Cortex of kidney (tissue), 1 donor: ENCODE measurements around the gene CCSER1.

Experiments used
- DNase-seq: peaks from one replicate; lab custom pipeline; 2025; lab: John Stamatoyannopoulos, UW

CCSER1 gene

GRCh38 chr4:90570615-90571014 is 443.4 kb downstream of the CCSER1 start:
- no peak for DNase-seq

DNA sequence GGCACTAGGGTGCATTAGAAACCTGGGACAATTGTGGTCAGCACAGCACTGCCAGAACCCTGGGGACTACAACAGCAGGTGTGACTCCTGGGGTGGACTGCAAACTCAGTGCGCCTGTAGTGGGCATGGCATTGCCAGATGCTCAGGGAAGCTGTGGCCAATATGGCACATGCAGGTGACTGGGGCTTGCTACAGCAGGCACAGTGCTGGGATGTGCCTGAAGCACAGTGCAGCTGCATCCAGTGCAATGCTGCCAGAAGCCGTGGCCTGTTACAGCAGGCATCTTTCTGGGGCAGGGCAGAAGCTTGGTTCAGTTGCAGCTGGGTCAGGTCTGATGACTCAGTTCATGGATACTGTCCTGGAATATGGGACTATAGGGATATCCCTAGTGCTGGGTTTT is 445.8 kb downstream of the CCSER1 start:
- DNase-seq, result no peak

- DNase-seq, result no peak
These were observed 448.2 kb downstream of the CCSER1 start for GRCh38 chr4:90575371-90575770.

DNA sequence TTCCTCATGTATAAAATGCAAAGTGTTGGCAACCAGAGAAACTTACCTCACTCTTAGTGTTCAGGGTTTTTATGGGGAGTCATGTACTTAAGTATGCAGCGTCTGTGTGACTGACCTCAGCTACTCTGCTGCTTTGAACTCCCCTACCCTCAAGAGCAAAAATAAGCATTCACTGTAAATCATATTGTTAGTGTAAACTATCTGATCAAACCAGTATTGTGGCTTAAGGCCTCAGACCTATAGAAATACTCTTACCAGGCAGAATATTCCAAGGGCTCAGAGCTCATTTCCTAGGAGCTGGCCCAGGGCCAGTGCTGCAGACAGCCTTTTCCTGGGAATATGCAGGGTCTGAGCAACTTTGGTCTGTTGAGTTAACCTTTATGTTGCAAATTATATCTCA is 453.1 kb downstream of the CCSER1 start:
- DNase-seq, result no peak

DNA sequence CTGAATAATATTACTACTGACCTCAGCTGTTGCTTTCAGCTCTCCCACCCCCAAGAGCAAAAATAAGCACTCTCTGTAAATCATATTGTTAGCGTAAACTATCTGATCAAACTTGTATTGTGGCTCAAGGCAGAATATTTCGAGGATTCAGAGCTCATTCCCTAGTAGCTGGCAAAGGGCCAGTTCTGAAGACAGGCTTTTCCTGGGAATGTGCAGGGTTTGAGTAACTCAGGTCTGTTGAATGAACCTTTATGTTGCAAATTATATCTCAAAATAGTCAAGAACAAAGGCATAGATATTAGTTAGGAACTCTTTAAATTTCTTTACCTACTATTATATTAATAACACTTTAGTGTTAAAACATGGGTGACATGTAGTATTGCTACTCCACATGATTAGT is 454.9 kb downstream of the CCSER1 start:
- DNase-seq, result no peak

DNA sequence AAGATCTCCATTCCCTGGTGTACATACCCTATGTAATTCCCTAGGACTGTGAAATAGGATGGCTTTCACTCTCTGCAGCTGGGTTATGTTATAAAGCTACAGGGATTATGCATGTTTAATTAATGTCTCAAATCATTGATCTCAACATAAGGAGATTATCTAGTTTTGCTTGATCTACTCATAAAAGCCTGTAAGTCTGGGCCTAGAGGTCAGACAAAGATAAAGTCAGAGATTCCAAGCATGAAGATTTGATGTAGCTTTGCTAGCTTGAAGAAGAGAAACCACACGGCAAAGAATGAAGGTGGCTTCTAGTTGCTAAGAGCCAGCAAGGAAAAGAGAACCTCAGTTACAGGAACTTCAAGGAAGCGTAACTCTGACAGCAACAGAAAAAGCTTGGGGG is 456.9 kb downstream of the CCSER1 start:
- DNase-seq, result no peak

DNA sequence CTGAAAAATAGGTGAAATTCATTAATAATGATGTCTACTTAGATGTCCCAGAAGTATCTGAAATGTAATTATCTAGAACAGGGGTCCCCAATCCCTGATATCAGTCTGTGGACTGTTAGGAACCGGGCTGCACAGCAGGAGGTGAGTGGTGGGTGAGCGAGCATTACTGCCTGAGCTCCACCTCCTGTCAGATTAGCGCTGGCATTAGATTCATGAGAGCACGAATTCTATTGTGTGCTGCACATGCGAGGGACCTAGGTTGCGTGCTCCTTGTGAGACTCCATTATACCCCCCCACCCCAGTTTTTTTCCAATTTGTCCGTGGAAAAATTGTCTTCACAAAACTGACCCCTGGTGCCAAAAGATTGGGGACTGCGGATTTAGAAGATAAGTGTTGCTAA is 458.8 kb downstream of the CCSER1 start:
- DNase-seq, result no peak

GRCh38 chr4:90586799-90587198 is 459.6 kb downstream of the CCSER1 start:
- no peak for DNase-seq

- DNase-seq, result no peak
These were observed 470.7 kb downstream of the CCSER1 start for GRCh38 chr4:90597927-90598326.

GRCh38 chr4:90598741-90599140 is 471.5 kb downstream of the CCSER1 start:
- no peak for DNase-seq

DNA sequence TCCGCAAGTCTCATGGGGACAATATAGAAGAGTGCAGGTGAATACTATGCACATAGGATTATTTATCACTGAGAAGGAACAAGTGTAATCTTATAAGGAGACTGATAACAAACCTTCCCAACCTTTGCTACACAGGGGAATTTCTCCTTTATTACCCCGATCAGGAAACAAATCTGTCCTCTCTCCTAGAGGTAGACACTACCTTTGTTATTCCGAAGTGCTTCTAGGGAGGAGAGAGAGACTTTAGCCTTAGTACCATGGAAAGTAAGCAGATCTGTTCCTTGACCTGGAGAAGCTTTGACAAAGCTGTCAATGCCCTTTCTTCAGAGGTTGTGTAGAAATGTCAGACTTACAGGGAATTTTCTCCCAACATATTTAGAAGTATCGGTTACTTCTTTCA is 475.5 kb downstream of the CCSER1 start:
- no peak for DNase-seq

DNA sequence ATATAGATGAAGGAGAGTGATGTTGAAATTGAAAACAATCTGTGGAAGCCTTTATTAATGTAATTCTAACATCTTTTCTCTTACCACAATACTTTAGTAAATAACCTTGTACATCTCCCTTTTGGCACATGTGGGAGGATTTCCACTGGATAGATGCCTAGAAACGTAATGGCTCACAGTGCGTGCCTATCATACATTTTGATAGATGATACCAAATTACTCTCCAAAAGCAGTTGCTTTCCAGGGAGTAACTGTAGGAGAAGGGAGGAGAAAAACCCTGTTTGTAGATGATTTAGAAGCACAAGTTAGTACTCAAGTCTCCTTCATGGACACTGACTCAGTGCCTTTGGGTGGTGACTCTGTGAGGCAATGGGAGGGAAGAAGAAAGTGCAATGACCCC is 476.3 kb downstream of the CCSER1 start:
- DNase-seq, result no peak

- DNase-seq, result no peak
These were observed 479.6 kb downstream of the CCSER1 start for GRCh38 chr4:90606781-90607180.

DNA sequence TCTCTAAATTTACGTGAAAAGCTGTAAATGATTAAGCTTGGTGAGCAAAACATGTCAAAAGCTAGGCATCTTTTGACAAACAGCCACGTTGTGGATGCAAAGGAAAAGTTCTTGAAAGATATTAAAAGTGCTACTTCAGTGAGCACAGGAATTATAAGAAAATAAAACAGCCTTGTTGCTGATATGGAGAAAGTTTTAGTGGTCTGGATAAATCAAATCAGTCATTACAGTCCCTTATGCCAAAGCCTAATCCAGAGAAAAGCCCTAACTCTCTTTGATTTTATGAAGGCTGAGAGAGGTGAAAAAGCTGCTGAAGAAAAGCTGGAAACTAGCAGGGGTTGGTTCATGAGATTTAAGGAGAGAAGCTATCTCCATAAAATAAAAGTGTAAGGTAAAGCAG is 487.2 kb downstream of the CCSER1 start:
- DNase-seq, result no peak

GRCh38 chr4:90621080-90621479 is 493.9 kb downstream of the CCSER1 start:
- no peak for DNase-seq

GRCh38 chr4:90624781-90625180 is 497.6 kb downstream of the CCSER1 start:
- no peak for DNase-seq

- DNase-seq, result no peak
These were observed 514.8 kb downstream of the CCSER1 start for GRCh38 chr4:90641861-90642599.

- DNase-seq, result no peak
These were observed 516.0 kb downstream of the CCSER1 start for GRCh38 chr4:90643156-90643555.

DNA sequence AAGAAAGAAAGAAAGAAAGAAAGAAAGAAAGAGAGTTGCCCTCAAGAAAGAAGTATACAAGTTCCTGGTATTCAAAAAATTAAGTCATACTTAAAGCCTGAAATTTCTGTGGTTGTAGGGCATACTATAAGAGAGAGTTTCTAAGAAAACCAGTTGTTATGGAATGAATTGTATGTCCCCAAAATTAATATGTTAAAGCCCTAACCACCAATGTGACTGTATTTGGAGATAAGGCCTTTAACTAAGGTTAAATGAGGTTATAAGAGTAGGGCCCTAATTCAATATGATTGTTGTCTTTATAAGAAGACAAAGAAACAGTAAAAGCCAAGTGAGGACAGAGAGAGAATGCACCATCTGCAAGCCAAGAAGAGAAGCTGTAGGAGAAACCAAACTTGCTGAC is 521.1 kb downstream of the CCSER1 start:
- DNase-seq, result no peak

GRCh38 chr4:90648791-90649190 is 521.6 kb downstream of the CCSER1 start:
- DNase-seq, result no peak

DNA sequence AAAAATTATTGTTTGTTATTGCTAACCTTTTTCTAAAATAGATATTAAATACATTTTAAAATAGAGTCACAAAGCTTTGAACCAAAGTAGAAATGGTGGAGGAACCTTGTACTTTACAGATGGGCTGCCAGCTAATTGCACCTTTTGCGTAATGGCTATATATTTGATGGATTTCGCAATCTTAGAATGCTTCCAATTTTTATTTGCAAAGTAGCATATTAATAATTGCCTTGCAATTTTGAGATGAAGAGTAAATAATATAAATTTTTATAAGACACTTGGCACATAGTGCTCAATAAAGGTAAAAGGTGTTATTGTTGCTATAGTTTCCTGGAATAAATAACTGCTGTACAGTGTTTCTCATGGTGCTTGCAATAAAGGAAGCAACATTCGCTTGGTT is 533.5 kb downstream of the CCSER1 start:
- no peak for DNase-seq

GRCh38 chr4:90670183-90670582 is 543.0 kb downstream of the CCSER1 start:
- no peak for DNase-seq

GRCh38 chr4:90689739-90690138 is 562.5 kb downstream of the CCSER1 start:
- DNase-seq, result no peak

DNA sequence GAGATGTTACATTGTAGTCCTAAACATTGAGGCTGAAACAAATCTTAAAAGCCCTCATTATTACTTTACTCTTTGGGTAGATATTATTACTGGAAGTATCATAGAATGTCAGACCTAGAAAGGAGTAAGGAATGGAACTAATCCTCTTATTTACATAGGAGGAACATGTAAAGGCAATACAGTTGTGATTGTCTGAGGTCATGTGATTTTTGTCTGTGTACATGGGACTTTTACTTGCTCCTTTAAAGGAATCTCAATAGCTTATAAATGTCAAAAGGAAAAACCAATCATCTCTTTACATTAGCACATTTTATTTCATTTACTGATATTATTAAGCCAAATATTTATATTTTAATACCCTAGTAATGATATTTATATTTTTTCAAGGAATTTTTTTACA is 568.2 kb downstream of the CCSER1 start:
- no peak for DNase-seq
